Tibial nerve (tissue), 4 donors: Measurements from ENCODE around the gene CD274. TPM values are rescaled to one million over a fixed set of nuclear protein-coding genes. Genes with fewer than 3 reads are reported as not detected.

ENCODE experiments used
- DNase-seq, 2 donors: peaks; one replicate each; pipeline ENCODE4 v3.0.0-alpha.2; 2019; ENCODE audit warnings: low spot score in 2 of 2
- H3K27ac ChIP-seq, 4 donors: fragments of 200-600 bp; sonication (generic) in 3 of 4; one replicate each; pipeline ENCODE4 v1.5.1; 2017 to 2019; ENCODE audit warnings: mild to moderate bottlenecking in 1 of 4
- H3K27me3 ChIP-seq, 2 donors: fragments of 200-600 bp; sonication (generic) in 1 of 2; one replicate each; pipeline versions ENCODE4 v1.5.1 to v1.6.0; 2017 to 2019
- H3K36me3 ChIP-seq, 3 donors: fragments of 200-600 bp; sonication (generic); one replicate each; pipeline ENCODE4 v1.5.1; 2018 to 2019
- H3K4me1 ChIP-seq, 4 donors: fragments of 200-600 bp; sonication (generic) in 3 of 4; one replicate each; pipeline ENCODE4 v1.5.1; 2017 to 2019
- H3K4me3 ChIP-seq, 4 donors: fragments of 200-600 bp; sonication (generic) in 3 of 4; one replicate each; pipeline ENCODE4 v1.5.1; 2017 to 2019; ENCODE audit warnings: mild to moderate bottlenecking in 1 of 4, moderate library complexity in 1 of 4
- H3K9me3 ChIP-seq, 4 donors: fragments of 200-600 bp; sonication (generic) in 3 of 4; one replicate each; pipeline ENCODE4 v1.5.1; 2017 to 2019
- CTCF ChIP-seq, 5 experiments: fragments of 200-600 bp in 3 of 5; fragments of 450-650 bp in 2 of 5; sonication (generic) in 3 of 5; IDR thresholded peaks; one replicate each; pipeline ENCODE4 v1.5.1; 2016 to 2019; ENCODE audit warnings: antibody characterized with exemption in 5 of 5, mild to moderate bottlenecking in 3 of 5, moderate library complexity in 2 of 5
- EP300 ChIP-seq, 2 donors: sonication (generic); formaldehyde crosslinking; IDR thresholded peaks; one replicate each; pipeline ENCODE4 v1.6.1; 2017; ENCODE audit warnings: antibody characterized with exemption in 2 of 2, mild to moderate bottlenecking in 1 of 2
- POLR2A ChIP-seq, 2 donors: fragments of 450-650 bp; IDR thresholded peaks; one replicate each; pipeline ENCODE4 v1.6.1; 2017; ENCODE audit warnings: antibody characterized with exemption in 2 of 2, mild to moderate bottlenecking in 2 of 2, moderate library complexity in 2 of 2
- WGBS, 2 donors: methylation state at CpG; one replicate each; pipeline ENCODE4 v1.1.5; 2018; 5-methylcytosine and 5-hydroxymethylcytosine counted together
- total RNA-seq, 4 donors: library from RNA; depleted of rRNA; stranded (reverse); fragments of >200 nt; gene quantifications; one replicate each; pipeline ENCODE4 v1.1.0, GENCODE V29; 2016

Gene CD274
- total RNA-seq, 4 donors from 2014 or later, result 2.1 to 4.2 (median 2.5) TPM

- H3K9me3 ChIP-seq, result peaks cover 0 to 5% (median 0%) of the 10 kb centered on the region in 4 donors
- TF ChIP-seq CTCF (IDR thresholded peaks at IDR 0.05), result no peak
- peak in 1 of 2 donors; percentile 14 for TF ChIP-seq EP300 (IDR thresholded peaks at IDR 0.05)
- peaks cover 0 to 4% (median 0%) of the 10 kb centered on the region in 4 donors for H3K4me1 ChIP-seq
- H3K36me3 ChIP-seq, result no peaks in the 10 kb centered on the region
- H3K27ac ChIP-seq, result peak overlapping the region in 1 of 4 donors; percentile 38
- no peaks in the 10 kb centered on the region for H3K27me3 ChIP-seq
- 66 to 70% methylated on average over 18 of the region's 18 CpGs for WGBS, 2 donors
- H3K4me3 ChIP-seq, result no peak overlapping the region
- no peak for DNase-seq
Observed at GRCh38 chr9:5500441-5501235, 50.3 kb downstream of the CD274 start.

- Histone ChIP-seq H3K4me3 (no peak overlapping the region), H3K36me3 (no peaks in the 10 kb centered on the region), H3K4me1 (peaks cover 0 to 4% (median 0%) of the 10 kb centered on the region in 4 donors), H3K9me3 (peaks cover 0 to 5% (median 0%) of the 10 kb centered on the region in 4 donors), H3K27ac (no peak overlapping the region), H3K27me3 (no peaks in the 10 kb centered on the region)
- WGBS, 2 donors, result 90 to 100% methylated on average over 4 to 6 of the region's 6 CpGs
- DNase-seq, result no peak
- TF ChIP-seq CTCF (IDR thresholded peaks at IDR 0.05) (no peak), POLR2A (IDR thresholded peaks at IDR 0.05) (no peak), EP300 (IDR thresholded peaks at IDR 0.05) (no peak)
Observed at GRCh38 chr9:5502553-5502952, 52.2 kb downstream of the CD274 start.

GRCh38 chr9:5509573-5509972 lies 59.2 kb downstream of the CD274 start:
- H3K4me1 ChIP-seq, result peaks cover 0 to 11% (median 2%) of the 10 kb centered on the region in 4 donors
- WGBS, 2 donors, result 45 to 55% methylated on average over 2 of the region's 2 CpGs
- DNase-seq, result no peak
- no peak overlapping the region for H3K4me3 ChIP-seq
- no peaks in the 10 kb centered on the region for H3K36me3 ChIP-seq
- TF ChIP-seq POLR2A (IDR thresholded peaks at IDR 0.05) (no peak), EP300 (IDR thresholded peaks at IDR 0.05) (no peak)
- peak overlapping the region in 3 of 4 donors; percentile 60 to 84 (median 70) for H3K27ac ChIP-seq
- H3K9me3 ChIP-seq, result no peaks in the 10 kb centered on the region
- no peaks in the 10 kb centered on the region for H3K27me3 ChIP-seq

GRCh38 chr9:5510360-5510931 lies 60.1 kb downstream of the CD274 start, which contains the start of gene PDCD1LG2:
Gene PDCD1LG2 (plus strand): TSS chr9:5510531. CDS start chr9:5522547, 12,016 bp downstream.
- TF ChIP-seq CTCF (IDR thresholded peaks at IDR 0.05) (no peak), EP300 (IDR thresholded peaks at IDR 0.05) (peak in 1 of 2 donors; percentile 53)
- H3K4me1 ChIP-seq, result peaks cover 0 to 11% (median 2%) of the 10 kb centered on the region in 4 donors
- H3K27ac ChIP-seq, result peak within 1 kb of the TSS in 3 of 4 donors; percentile 60 to 84 (median 70)
- no peaks in the 10 kb centered on the region for H3K27me3 ChIP-seq
- H3K9me3 ChIP-seq, result no peaks in the 10 kb centered on the region
- WGBS, 2 donors, result 33 to 37% methylated on average over 4 of the region's 4 CpGs
- H3K36me3 ChIP-seq, result no peaks in the 10 kb centered on the region
- DNase-seq, result no peak
- H3K4me3 ChIP-seq, result peak within 1 kb of the TSS in 3 of 4 donors; percentile 9 to 33 (median 32)

GRCh38 chr9:5510989-5511388 lies 60.6 kb downstream of the CD274 start:
- Histone ChIP-seq H3K4me1 (peaks cover 0 to 11% (median 2%) of the 10 kb centered on the region in 4 donors), H3K27me3 (no peaks in the 10 kb centered on the region), H3K36me3 (no peaks in the 10 kb centered on the region), H3K27ac (peak overlapping the region in 3 of 4 donors; percentile 60 to 84 (median 70)), H3K4me3 (peak overlapping the region in 1 of 4 donors; percentile 32), H3K9me3 (no peaks in the 10 kb centered on the region)
- DNase-seq, result no peak
- WGBS, 2 donors, result 58 to 70% methylated on average over 3 of the region's 3 CpGs
- TF ChIP-seq CTCF (IDR thresholded peaks at IDR 0.05) (no peak), POLR2A (IDR thresholded peaks at IDR 0.05) (no peak), EP300 (IDR thresholded peaks at IDR 0.05) (no peak)
